OCI-LY1 (cell line): ENCODE results near the gene A2M.

Source experiments
- CTCF ChIP-seq: fragments of 200-600 bp; sonication (generic), shearing (Covaris generic); IDR thresholded peaks from 2 replicates; pipeline ENCODE4 v1.5.1; 2017; ENCODE audit warnings: mild to moderate bottlenecking, antibody characterized with exemption, low read length, moderate library complexity, mixed read lengths
- EZH2 ChIP-seq: fragments of 200-600 bp; sonication (generic), shearing (Covaris generic); IDR thresholded peaks from 2 replicates; pipeline ENCODE4 v1.8.0; 2017; ENCODE audit warnings: borderline replicate concordance, mixed run types, mild to moderate bottlenecking, antibody characterized with exemption, low read length, moderate library complexity, mixed read lengths

- TF ChIP-seq CTCF (no peak), EZH2 (no peak)
Observed at GRCh38 chr12:9133216-9133916, 17.6 kb upstream of the A2M start.
